Measurements from ENCODE around the gene KBTBD7.

- no peak for TF ChIP-seq CTCF (IDR thresholded peaks at IDR 0.05)
- TF ChIP-seq POLR2A (IDR thresholded peaks at IDR 0.05): no peak
Measured at GRCh38 chr13:41213919-41214318, 19.6 kb upstream of the KBTBD7 start.

All from heart left ventricle (tissue), 13 donors.